ENCODE data around the gene NUP214. TPM values are rescaled to one million over a fixed set of nuclear protein-coding genes. Genes with fewer than 3 reads are reported as not detected.

The NUP214 gene
- total RNA-seq, 1 experiment from 2014 or later = 64.2 TPM

DNA sequence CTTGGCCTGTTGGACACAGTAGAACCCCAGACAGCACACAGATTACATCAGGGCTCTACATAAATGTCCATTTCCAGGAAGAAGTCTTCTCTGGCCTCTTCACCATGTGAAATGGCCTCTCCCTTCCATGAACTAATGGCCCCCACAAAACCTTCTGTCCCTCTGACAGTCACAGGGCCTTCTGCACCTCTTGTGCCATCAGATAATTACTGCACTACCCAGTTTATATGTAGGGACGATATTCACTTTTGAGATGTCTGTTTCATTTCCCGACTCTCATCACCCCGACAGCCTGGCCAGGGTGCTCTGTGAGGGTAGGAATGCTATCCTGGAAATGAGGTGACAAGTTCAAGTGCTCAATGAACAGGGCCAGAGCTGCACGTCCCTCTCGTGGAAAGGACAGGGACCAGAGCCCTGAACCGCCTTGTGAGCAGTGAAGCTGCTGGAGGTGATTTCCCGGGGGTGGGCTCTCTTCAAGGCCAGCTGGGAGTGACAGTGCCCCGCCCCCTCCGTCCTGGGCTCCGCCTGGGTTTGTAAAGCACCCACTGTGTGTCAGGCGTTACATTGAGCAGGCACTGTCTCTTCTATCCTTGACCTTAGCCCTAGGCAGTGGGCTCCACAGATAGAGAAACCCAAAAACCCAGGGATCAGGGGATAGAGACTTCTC, 153.9 kb downstream of the NUP214 start:
- POLR2A ChIA-PET (ENCODE audit: low non-redundant PET) = no interaction called here
- intact Hi-C loops (cut with micrococcal nuclease; ENCODE audit: unreplicated experiment) = no loop called here
- Histone ChIP-seq H3K4me1 (ENCODE audit: insufficient read depth, low read length, poor library complexity, severe bottlenecking) (peaks cover 11% of the 10 kb centered on the region), H3K4me3 (ENCODE audit: low read depth, low read length, poor library complexity, severe bottlenecking) (no peak overlapping the region), H3K9me3 (ENCODE audit: low read depth, low read length, poor library complexity, severe bottlenecking) (no peaks in the 10 kb centered on the region), H3K27ac (ENCODE audit: low read depth, low read length, poor library complexity, severe bottlenecking) (no peak overlapping the region), H3K27me3 (replicated peaks; ENCODE audit: insufficient read depth, low read depth, low read length, poor library complexity) (peaks cover 19% of the 10 kb centered on the region), H3K36me3 (ENCODE audit: insufficient read depth, low read length, poor library complexity, severe bottlenecking) (no peaks in the 10 kb centered on the region)
- BruUV-seq (replicated peaks) = no TSS peak
- TF ChIP-seq, protein P1, sequence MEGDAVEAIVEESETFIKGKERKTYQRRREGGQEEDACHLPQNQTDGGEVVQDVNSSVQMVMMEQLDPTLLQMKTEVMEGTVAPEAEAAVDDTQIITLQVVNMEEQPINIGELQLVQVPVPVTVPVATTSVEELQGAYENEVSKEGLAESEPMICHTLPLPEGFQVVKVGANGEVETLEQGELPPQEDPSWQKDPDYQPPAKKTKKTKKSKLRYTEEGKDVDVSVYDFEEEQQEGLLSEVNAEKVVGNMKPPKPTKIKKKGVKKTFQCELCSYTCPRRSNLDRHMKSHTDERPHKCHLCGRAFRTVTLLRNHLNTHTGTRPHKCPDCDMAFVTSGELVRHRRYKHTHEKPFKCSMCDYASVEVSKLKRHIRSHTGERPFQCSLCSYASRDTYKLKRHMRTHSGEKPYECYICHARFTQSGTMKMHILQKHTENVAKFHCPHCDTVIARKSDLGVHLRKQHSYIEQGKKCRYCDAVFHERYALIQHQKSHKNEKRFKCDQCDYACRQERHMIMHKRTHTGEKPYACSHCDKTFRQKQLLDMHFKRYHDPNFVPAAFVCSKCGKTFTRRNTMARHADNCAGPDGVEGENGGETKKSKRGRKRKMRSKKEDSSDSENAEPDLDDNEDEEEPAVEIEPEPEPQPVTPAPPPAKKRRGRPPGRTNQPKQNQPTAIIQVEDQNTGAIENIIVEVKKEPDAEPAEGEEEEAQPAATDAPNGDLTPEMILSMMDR (conservative IDR thresholded peaks at IDR 0.05; ENCODE audit: low read depth, low read length) = no peak
- no peak for TF ChIP-seq EZH2 (IDR thresholded peaks at IDR 0.05; ENCODE audit: borderline replicate concordance, low read depth, low read length, poor library complexity, severe bottlenecking)
- CTCF ChIA-PET = no interaction called here
- no peak for DNase-seq (ENCODE audit: low spot score)

DNA sequence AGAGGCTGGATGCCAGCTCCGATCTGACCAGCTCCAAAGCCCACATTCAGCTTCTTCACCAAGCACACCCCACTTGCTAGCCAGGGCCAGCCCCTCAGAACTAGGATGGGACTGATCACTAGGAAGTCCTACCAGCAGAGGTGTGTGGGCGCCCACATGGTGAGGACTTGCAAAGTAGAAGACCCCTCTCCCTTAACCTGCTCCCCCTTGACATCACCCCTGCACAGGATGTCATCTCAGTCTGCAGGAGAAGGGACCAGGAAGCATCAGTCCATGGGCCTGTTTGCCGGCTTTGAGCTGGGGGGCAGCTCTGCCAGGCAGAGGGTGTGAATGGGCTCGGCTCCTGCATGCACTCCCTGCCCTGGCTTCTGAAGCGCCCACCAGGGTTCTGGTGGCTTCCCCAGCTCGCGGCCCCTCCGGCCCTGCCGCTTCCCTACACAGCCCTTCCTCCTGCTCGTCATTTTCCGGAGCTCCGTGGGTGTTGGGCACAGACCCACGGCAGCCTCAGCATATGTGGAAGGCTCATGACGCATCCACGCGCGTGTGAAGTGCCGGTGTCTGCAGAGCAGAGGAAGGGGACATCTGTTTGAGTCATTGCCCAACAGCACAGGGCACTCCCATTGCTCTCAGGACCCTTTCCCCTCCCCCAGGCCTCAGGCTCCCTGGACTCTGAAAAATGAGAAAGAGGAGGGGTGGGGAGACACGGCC, 154.6 kb downstream of the NUP214 start:
- peaks cover 11% of the 10 kb centered on the region for H3K4me1 ChIP-seq (ENCODE audit: insufficient read depth, low read length, poor library complexity, severe bottlenecking)
- H3K27ac ChIP-seq (ENCODE audit: low read depth, low read length, poor library complexity, severe bottlenecking) = no peak overlapping the region
- TF ChIP-seq, protein P1 (conservative IDR thresholded peaks at IDR 0.05; ENCODE audit: low read depth, low read length) = no peak
- no peak for TF ChIP-seq EZH2 (IDR thresholded peaks at IDR 0.05; ENCODE audit: borderline replicate concordance, low read depth, low read length, poor library complexity, severe bottlenecking)
- H3K4me3 ChIP-seq (ENCODE audit: low read depth, low read length, poor library complexity, severe bottlenecking) = no peak overlapping the region
- no peaks in the 10 kb centered on the region for H3K36me3 ChIP-seq (ENCODE audit: insufficient read depth, low read length, poor library complexity, severe bottlenecking)
- POLR2A ChIA-PET (ENCODE audit: low non-redundant PET) = no interaction called here
- no peak for DNase-seq (ENCODE audit: low spot score)
- H3K27me3 ChIP-seq (replicated peaks; ENCODE audit: insufficient read depth, low read depth, low read length, poor library complexity) = peaks cover 19% of the 10 kb centered on the region
- no peaks in the 10 kb centered on the region for H3K9me3 ChIP-seq (ENCODE audit: low read depth, low read length, poor library complexity, severe bottlenecking)
- CTCF ChIA-PET = no interaction called here
- intact Hi-C loops (cut with micrococcal nuclease; ENCODE audit: unreplicated experiment) = no loop called here
- no TSS peak for BruUV-seq (replicated peaks)

DNA sequence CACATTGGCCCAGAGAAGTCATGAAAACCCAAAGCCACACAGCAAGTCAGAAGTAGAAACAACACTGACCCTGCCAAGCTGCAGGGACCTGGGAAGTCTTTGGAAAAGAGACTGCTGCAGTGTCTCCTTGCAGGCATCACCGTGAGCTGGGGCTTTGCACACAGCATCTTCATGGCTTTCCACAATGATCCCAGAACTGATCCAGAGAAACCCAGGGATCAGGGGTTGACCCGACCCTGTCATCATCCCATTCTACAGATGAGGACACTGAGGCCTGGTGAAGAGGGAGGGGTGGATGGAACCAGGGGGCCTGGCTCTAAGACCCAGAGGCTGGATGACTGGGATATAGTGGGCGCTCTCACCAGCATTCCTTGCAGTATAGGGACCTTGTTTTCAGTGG, 155.3 kb downstream of the NUP214 start:
- no peaks in the 10 kb centered on the region for H3K36me3 ChIP-seq (ENCODE audit: insufficient read depth, low read length, poor library complexity, severe bottlenecking)
- BruUV-seq (replicated peaks) = no TSS peak
- H3K4me1 ChIP-seq (ENCODE audit: insufficient read depth, low read length, poor library complexity, severe bottlenecking) = peaks cover 11% of the 10 kb centered on the region
- intact Hi-C loops (cut with micrococcal nuclease; ENCODE audit: unreplicated experiment) = no loop called here
- H3K4me3 ChIP-seq (ENCODE audit: low read depth, low read length, poor library complexity, severe bottlenecking) = no peak overlapping the region
- DNase-seq (ENCODE audit: low spot score) = no peak
- TF ChIP-seq, protein P1 (conservative IDR thresholded peaks at IDR 0.05; ENCODE audit: low read depth, low read length) = no peak
- TF ChIP-seq EZH2 (IDR thresholded peaks at IDR 0.05; ENCODE audit: borderline replicate concordance, low read depth, low read length, poor library complexity, severe bottlenecking) = no peak
- ChIA-PET CTCF (no interaction called here), POLR2A (ENCODE audit: low non-redundant PET) (no interaction called here)
- no peak overlapping the region for H3K27ac ChIP-seq (ENCODE audit: low read depth, low read length, poor library complexity, severe bottlenecking)
- H3K27me3 ChIP-seq (replicated peaks; ENCODE audit: insufficient read depth, low read depth, low read length, poor library complexity) = peaks cover 19% of the 10 kb centered on the region
- H3K9me3 ChIP-seq (ENCODE audit: low read depth, low read length, poor library complexity, severe bottlenecking) = no peaks in the 10 kb centered on the region
